ENCODE results near the gene LDLRAD4.
"Not testable (repeated sequence)": the region's sequence is repeated elsewhere in the genome, so short reads cannot be mapped to it uniquely, and the experiment has no call there.

GRCh38 chr18:13677350-13677749 lies 458.8 kb downstream of the LDLRAD4 start:
- not testable (repeated sequence) for TF ChIP-seq CTCF (conservative IDR thresholded peaks at IDR 0.05; ENCODE audit: low read depth in 2 of 2); EZH2 (IDR thresholded peaks at IDR 0.05; ENCODE audit: low read depth, unreplicated experiment); POLR2AphosphoS5 (IDR thresholded peaks at IDR 0.05; ENCODE audit: low read depth); CREB1 (CRISPR knock-in tag; IDR thresholded peaks at IDR 0.05; ENCODE audit: low read depth)

Data from GM23338 (cell line).